IPS-20b (cell line): ENCODE results near the gene VWF.
"Not testable (repeated sequence)": the region's sequence is repeated elsewhere in the genome, so short reads cannot be mapped to it uniquely, and the experiment has no call there.

Source experiments
- H3K27ac ChIP-seq: one replicate; pipeline ENCODE4 v1.5.1; 2013; ENCODE audit warnings: low read length
- H3K27me3 ChIP-seq: 2 replicates; pipeline ENCODE4 v1.6.1; 2013; ENCODE audit warnings: mild to moderate bottlenecking, low read length, inconsistent platforms; ENCODE audit not compliant: insufficient read depth
- H3K36me3 ChIP-seq: 2 replicates; pipeline ENCODE4 v1.6.1; 2013; ENCODE audit warnings: low read depth, mild to moderate bottlenecking, inconsistent platforms, low read length, moderate library complexity; ENCODE audit not compliant: insufficient read depth
- H3K4me1 ChIP-seq: 2 replicates; pipeline ENCODE4 v1.6.1; 2013; ENCODE audit warnings: mild to moderate bottlenecking, control low read depth, inconsistent platforms, low read length, moderate library complexity; ENCODE audit not compliant: insufficient read depth
- H3K4me3 ChIP-seq: 2 replicates; pipeline ENCODE4 v1.5.1; 2013; ENCODE audit warnings: mild to moderate bottlenecking, low read length, inconsistent platforms
- H3K9ac ChIP-seq: 2 replicates; pipeline ENCODE4 v1.6.1; 2013; ENCODE audit warnings: low read depth, mild to moderate bottlenecking, inconsistent platforms, low read length, moderate library complexity
- H3K9me3 ChIP-seq: 2 replicates; pipeline ENCODE4 v1.6.1; 2013; ENCODE audit warnings: mild to moderate bottlenecking, low read depth, low read length, inconsistent platforms; ENCODE audit not compliant: insufficient read depth

VWF gene

DNA sequence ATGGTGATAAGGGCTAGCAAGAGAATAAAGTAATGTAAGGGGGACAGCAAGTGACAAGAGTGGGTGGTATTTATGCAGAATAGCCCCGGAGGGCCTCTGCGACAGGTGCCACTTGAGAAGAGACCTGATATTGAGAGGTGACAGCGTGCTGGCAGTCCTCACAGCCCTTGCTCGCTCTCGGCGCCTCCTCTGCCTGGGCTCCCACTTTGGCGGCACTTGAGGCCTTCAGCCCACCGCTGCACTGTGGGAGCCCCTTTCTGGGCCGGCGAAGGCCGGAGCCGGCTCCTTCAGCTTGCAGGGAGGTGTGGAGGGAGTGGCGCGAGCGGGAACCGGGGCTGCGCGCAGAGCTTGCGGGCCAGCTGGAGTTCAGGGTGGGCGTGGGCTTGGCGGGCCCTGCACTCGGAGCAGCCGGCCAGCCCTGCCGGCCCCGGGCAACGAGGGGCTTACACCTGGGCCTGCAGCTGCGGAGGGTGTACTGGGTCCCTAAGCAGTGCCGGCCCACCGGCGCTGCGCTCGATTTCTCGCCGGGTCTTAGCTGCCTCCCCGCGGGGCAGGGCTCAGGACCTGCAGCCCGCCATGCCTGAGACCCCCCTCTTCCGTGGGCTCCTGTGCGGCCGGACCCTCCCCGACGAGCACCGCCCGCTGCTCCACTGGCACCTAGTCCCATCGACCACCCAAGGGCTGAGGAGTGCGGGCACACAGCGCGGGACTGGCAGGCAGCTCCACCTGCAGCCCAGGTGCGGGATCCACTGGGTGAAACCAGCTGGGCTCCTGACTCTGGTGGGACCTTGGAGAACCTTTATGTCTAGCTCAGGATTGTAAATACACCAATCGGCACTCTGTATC, 34.9 kb upstream of the VWF start:
- not testable (repeated sequence) for H3K9me3 ChIP-seq, H3K36me3 ChIP-seq, H3K4me3 ChIP-seq, H3K9ac ChIP-seq, H3K27me3 ChIP-seq, H3K27ac ChIP-seq, H3K4me1 ChIP-seq

DNA sequence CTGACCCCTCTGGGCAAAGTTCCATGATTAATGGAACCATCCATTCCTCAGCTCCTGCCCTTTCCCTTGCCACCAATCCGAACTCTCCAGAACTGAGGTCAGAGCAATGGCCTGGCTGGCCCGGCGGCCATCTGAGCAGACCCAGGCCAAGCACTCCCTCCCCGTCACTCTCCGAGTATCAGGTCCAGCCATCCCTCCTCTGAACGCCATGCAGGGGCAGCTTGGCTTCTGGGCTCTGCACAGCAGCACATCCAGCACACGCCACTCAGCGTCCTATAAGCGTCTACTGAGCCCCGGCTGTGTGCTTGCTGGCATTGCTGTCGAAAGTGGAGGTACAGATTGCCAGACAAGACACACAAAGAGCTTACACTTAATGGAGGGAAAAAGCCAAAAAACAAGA, 34.3 kb upstream of the VWF start:
- H3K4me1 ChIP-seq, result no peaks in the 10 kb centered on the region
- H3K27me3 ChIP-seq, result no peaks in the 10 kb centered on the region
- H3K9ac ChIP-seq, result no peak overlapping the region
- no peaks in the 10 kb centered on the region for H3K9me3 ChIP-seq
- no peak overlapping the region for H3K4me3 ChIP-seq
- no peaks in the 10 kb centered on the region for H3K36me3 ChIP-seq
- H3K27ac ChIP-seq, result no peak overlapping the region

DNA sequence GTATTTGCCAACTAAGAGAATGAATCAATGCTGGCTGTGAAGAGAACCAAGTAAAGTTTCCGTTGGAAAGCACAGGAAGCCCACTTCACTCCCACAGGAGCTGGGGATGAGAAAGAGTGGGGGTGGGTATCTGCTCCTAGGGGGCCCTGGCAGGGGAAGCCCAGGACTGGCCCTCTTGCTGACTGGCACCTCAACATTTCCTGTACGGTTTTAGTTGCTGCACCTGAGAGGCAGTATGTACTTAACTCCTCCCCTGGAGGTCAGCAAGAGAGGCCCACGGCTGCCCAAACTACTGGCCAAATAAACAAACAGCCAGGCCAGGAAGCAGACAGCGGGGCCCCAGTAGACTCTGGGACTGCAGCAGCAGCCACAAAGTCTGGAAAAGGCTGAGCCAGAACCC, 33.8 kb upstream of the VWF start:
- Histone ChIP-seq H3K9ac (no peak overlapping the region), H3K9me3 (no peaks in the 10 kb centered on the region), H3K27ac (no peak overlapping the region), H3K4me3 (no peak overlapping the region), H3K4me1 (no peaks in the 10 kb centered on the region), H3K27me3 (no peaks in the 10 kb centered on the region), H3K36me3 (no peaks in the 10 kb centered on the region)

DNA sequence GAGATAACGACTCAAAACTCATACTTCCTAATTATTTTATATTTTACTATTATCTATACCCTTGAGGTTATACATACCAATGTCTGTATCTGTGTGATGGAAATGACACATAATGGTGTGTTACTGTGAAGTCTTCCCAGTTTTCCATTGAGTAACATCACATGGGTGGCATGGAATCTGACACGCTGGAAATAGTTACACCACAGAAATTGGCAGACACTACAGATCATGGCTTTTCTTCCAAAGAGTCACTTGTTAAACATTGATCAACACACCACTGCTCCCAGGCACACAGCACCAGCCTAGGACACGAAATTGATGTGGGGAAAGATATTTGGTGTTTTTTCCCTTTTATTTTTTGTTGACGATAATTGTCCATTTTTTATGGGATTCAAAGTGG, 33.0 kb upstream of the VWF start:
- Histone ChIP-seq H3K36me3 (no peaks in the 10 kb centered on the region), H3K27me3 (no peaks in the 10 kb centered on the region), H3K4me1 (no peaks in the 10 kb centered on the region), H3K9me3 (no peaks in the 10 kb centered on the region), H3K4me3 (no peak overlapping the region), H3K27ac (no peak overlapping the region), H3K9ac (no peak overlapping the region)

DNA sequence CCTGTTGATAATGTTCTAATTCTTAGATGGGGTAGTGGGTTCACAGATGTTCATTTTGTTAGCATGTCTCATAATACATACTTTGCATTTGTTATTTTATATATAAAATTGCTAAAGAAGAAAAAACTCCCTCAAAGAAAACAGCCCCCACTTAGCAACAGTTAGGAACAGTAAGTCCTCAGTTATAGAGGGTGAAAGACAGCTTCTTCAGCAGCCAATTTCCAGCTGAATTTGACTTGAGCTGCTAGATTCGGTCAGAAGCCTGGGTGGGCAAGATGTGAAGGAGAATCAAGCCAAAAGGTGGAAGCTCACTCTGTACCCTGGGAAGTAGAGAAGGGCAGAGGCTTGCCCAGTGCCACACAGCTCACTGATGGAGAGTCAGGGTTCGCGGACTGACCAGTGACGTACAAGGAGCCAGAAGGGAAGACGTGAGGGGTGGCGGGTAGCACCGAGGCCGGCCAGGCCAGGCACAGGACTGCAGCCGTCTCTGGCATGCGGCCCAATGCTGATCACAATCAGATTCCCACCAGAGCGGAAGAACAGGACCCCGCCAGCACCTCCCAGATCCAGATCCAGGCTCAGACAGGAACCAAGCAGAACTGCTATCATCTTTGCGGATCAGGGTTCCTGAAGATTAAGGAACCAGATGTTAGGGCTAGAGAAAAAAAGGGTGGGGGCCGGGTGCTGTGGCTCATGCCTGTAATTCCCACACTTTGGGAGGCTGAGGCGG, 30.4 kb upstream of the VWF start:
- H3K9ac ChIP-seq, result no peak overlapping the region
- no peaks in the 10 kb centered on the region for H3K4me1 ChIP-seq
- H3K4me3 ChIP-seq, result no peak overlapping the region
- H3K27ac ChIP-seq, result no peak overlapping the region
- no peaks in the 10 kb centered on the region for H3K9me3 ChIP-seq
- H3K36me3 ChIP-seq, result no peaks in the 10 kb centered on the region
- no peaks in the 10 kb centered on the region for H3K27me3 ChIP-seq

DNA sequence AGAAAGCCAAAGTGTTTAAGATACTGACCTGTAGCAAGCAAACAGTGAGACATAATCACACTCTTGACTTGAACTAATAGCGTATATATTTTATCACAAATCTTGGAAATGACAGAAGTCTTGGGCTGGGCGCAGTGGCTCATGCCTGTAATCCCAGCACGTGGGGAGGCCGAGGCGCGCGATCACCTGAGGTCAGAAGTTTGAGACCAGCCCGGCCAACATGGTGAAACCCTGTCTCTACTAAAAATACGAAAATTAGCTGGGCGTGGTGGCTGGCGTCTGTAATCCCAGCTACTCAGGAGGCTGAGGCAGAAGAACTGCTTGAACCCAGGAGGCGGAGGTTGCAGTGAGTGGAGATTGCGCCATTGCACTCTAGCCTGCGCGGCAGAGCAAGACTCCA, 24.3 kb upstream of the VWF start:
- H3K36me3 ChIP-seq, H3K9ac ChIP-seq, H3K9me3 ChIP-seq, H3K4me3 ChIP-seq, H3K4me1 ChIP-seq, H3K27me3 ChIP-seq, H3K27ac ChIP-seq: not testable (repeated sequence)

DNA sequence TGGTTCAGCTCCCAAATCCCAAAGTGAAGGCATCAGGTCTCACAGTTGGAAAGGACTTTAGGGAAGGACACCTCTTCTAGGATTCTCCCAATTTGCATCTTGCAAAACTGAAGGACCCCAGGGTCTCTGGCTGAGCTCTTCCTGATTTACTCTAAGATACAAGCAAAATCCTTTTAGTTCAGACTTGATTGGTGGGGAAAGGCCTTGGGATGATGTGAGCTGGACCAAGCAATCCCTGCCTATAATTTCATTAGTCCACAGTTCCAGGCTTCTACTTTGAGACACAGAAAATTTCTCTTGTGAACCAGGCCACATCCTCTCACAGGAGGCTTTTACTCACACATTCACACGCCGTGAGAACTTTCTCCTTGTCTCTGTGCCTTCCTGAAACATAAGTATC, 23.6 kb upstream of the VWF start:
- no peak overlapping the region for H3K27ac ChIP-seq
- H3K9me3 ChIP-seq, result no peaks in the 10 kb centered on the region
- no peak overlapping the region for H3K4me3 ChIP-seq
- H3K36me3 ChIP-seq, result no peaks in the 10 kb centered on the region
- H3K27me3 ChIP-seq, result no peaks in the 10 kb centered on the region
- H3K9ac ChIP-seq, result no peak overlapping the region
- H3K4me1 ChIP-seq, result no peaks in the 10 kb centered on the region

DNA sequence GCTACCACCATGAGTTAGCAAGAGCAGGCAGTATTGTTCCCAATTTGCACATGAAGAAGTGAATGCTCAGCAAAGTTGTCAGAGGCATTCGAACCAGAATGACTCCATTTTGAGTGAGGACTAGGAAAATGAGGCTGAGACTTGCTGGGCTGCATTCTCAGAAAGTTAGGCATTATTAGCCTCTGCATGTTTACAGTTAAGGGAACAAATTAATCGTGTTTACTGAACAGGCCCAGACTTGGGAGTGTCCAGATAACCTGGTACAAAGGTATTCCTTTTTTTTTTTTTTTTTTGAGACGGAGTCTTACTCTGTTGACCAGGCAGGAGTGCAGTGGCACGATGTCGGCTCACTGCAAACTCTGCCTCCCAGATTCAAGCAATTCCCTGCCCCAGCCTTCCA, 22.5 kb upstream of the VWF start:
- Histone ChIP-seq H3K27me3 (no peaks in the 10 kb centered on the region), H3K4me1 (no peaks in the 10 kb centered on the region), H3K9ac (no peak overlapping the region), H3K9me3 (no peaks in the 10 kb centered on the region), H3K4me3 (no peak overlapping the region), H3K36me3 (no peaks in the 10 kb centered on the region), H3K27ac (no peak overlapping the region)

DNA sequence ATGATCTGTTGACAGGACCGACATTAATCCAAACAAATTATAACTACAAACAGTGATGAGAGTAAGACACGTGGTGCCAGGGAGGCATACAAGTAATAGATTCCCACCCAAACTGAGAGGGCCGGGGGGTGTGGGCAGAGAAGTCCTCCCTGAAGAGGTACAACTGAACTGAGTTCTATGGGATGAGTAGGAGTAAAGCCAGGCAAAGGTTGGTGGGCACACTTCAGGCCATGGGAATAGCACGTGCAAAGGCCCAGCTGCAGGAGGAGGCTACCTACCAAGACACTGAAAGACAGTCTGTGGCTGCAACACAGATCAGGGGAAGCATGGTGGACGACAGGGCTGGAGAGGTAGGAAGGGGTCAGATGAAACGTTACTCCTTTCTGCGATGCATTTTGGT, 22.0 kb upstream of the VWF start:
- Histone ChIP-seq H3K36me3 (no peaks in the 10 kb centered on the region), H3K4me3 (no peak overlapping the region), H3K27ac (no peak overlapping the region), H3K9ac (no peak overlapping the region), H3K27me3 (no peaks in the 10 kb centered on the region), H3K9me3 (no peaks in the 10 kb centered on the region), H3K4me1 (no peaks in the 10 kb centered on the region)

DNA sequence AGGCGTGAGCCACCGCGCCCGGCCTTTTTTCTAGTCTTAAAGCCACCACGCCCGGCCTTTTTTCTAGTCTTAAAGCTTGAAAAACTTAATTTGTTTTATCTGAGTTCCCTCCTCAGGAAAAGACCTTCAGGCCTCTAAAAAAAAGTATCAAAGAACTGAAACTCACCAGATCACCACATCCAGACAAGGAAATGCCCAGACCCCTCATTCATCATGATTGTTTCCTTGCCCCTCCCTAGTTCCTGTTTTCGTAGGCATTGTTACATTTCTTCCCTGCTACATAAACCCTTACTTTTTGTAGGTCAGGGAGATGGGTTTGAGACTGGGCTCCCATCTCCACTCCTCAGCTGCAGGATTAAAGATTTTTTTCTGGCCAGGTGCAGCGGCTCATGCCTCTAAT, 21.1 kb upstream of the VWF start:
- Histone ChIP-seq H3K9ac (no peak overlapping the region), H3K4me1 (no peaks in the 10 kb centered on the region), H3K4me3 (no peak overlapping the region), H3K27me3 (no peaks in the 10 kb centered on the region), H3K27ac (no peak overlapping the region), H3K9me3 (no peaks in the 10 kb centered on the region), H3K36me3 (no peaks in the 10 kb centered on the region)

DNA sequence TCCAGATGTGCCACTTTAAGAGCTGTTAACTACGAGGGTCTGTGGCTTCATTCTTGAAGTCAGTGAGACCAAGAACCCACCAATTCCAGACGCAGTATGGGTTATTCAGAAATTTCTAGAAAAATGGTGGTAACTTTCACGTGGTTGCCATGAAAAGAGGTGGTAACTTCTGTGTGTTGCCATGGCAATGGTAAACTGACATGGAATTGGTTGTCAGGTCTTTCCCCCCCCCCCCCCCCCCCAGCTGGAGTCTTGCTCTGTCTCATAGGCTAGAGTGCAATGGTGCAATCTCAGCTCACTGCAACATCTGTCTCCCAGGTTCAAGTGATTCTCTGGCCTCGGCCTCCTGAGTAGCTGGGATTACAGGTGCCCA, 18.8 kb upstream of the VWF start:
- no peaks in the 10 kb centered on the region for H3K27me3 ChIP-seq
- H3K4me3 ChIP-seq, result no peak overlapping the region
- no peak overlapping the region for H3K27ac ChIP-seq
- no peaks in the 10 kb centered on the region for H3K9me3 ChIP-seq
- H3K9ac ChIP-seq, result no peak overlapping the region
- H3K36me3 ChIP-seq, result no peaks in the 10 kb centered on the region
- H3K4me1 ChIP-seq, result no peaks in the 10 kb centered on the region
